Muscle of back (tissue), 11 donors: ENCODE measurements around the gene MTMR3. TPM values are rescaled to one million over a fixed set of nuclear protein-coding genes. Genes with fewer than 3 reads are reported as not detected.
A peak's percentile ranks its signal among the peaks of the same experiment; 100 is the strongest.

ENCODE experiments used
- DNase-seq, 3 donors: peaks; one replicate each; pipeline versions ENCODE4 v3.0.0 to v3.0.0-alpha.2; 2013
- polyA plus RNA-seq, 10 donors: library from polyadenylated mRNA; unstranded; fragments of 120-200 nt; gene quantifications; one replicate each; pipeline ENCODE4 v1.2.1, GENCODE V29; 2013; ENCODE audit not compliant: insufficient read length in 10 of 10

The MTMR3 gene
- polyA plus RNA-seq, 10 donors: 24.5 to 36.4 (median 28.7) TPM

DNA sequence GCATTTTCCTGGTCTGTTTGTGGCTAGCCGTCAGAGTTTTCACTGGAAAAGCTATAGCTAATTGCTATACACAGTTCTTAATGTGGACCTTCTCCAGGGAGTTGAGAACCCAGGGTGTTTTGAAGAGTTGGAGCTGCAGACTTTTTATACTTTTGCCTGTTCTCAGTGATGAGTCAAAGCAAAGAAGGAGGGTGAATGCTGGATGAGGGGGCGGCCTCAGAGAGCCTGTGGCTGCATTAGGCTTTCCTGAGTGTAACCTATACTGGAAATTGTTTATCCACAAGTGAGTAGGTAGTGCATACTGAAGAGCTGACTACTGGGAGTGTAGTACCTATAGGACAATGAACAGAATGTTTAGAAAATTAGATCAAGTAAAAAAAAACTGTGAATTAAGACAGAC is 117.6 kb downstream of the MTMR3 start:
- DNase-seq: no peak

- no peak for DNase-seq
Measured at GRCh38 chr22:30001459-30001858, 118.5 kb downstream of the MTMR3 start.

DNA sequence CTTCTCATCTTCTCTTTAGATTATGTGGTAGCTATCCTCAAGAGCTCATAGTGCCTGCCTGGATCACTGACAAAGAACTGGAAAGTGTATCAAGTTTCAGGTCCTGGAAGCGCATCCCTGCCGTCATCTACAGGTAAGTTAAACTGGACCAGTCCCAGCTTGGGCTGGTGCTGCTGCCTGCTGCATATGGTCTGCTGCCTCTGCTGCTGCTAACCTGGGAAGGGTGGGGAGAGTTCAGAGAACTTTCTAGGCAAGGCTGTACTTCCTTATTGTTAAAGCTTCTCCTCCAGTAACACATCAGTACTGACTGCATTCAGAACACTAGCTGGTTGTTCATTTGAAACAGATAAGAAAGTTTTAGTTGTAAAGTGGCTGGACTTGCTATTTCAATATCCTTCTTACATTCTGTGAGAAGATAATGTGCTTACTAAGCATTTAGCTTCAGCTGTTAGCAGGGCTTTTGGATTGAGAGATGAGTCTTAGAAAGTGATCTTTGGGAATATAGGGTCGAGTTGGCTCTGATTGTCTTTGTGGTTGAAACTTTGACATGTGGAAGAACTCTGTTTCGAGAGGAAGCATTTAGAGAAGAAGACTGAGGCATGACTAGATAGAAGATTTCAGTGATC is 120.0 kb downstream of the MTMR3 start:
- DNase-seq: no peak

GRCh38 chr22:30004101-30004500 is 121.1 kb downstream of the MTMR3 start:
- DNase-seq: no peak

- DNase-seq: peak in 1 of 3 donors; percentile 14
Measured at GRCh38 chr22:30004694-30005093, 121.7 kb downstream of the MTMR3 start.

- peak; percentile 71 to 88 (median 84) for DNase-seq
Measured at GRCh38 chr22:30005213-30005857, 122.4 kb downstream of the MTMR3 start.

GRCh38 chr22:30007361-30007760 is 124.4 kb downstream of the MTMR3 start:
- no peak for DNase-seq

- no peak for DNase-seq
Measured at GRCh38 chr22:30008401-30008800, 125.4 kb downstream of the MTMR3 start.

DNA sequence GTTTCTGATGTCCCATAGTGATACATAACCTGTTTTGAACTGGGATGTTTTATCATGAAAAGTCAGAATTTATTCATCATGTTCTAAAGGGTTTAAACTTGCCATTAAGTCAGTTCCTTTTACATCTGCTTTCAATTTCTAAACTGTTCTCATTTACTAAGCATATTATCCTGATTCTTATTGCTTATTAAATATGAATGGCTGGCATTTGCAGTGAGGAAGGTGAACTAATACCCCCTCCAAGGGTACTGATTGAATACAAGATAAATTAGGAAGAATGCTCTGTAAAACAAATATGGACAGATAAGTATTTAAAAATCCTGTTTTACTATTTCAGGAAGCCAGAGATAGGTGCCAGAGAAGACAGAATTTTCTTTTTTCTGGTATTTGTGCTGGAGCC is 126.5 kb downstream of the MTMR3 start:
- no peak for DNase-seq

- DNase-seq: no peak
Measured at GRCh38 chr22:30010789-30011405, 127.9 kb downstream of the MTMR3 start.

- no peak for DNase-seq
Measured at GRCh38 chr22:30013201-30013600, 130.2 kb downstream of the MTMR3 start.

DNA sequence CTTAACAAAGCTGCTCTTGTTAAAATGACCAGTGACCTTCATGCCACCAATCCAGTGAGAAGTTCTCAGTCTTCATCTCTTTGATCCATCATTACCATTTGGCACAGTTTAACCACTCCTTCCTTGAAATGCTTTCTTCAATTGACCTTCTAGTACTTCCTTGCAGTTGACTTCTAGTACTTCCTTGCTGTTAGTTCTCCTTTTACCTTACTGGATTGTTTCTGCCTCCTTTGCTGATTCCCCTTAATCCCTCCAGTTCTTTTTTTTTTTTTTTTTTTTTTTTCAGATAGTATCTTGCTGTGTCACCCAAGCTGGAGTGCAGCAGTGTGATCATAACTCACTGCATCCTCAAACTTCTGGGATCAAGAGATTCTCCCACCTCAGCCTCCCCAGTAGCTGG is 131.3 kb downstream of the MTMR3 start:
- no peak for DNase-seq

DNA sequence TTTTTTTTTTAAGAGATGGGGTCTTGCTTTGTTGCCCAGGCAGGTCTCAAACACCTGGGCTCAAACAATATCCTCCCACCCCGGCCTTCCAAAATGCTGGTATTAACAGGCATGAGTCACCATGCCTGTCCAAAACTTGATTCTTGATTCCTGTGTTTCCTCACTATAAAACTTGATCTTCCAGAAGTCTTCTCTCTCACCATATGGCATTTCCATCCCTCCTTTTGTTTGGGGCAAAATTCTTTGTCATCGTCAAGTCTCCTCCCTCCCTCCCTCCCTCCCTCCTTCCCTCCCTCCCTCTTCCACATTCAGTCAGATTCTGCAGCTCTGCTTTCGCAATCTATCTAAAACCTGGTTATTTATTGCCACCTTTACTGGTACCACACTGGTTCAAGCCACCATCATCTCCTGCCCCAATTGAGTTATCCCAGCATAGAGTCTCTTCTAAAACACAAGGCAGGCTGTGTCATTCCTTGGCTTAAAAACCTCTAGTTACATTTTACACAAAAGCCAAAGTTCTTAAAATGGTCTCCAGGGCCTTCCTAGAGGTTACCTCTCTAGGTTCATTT is 132.3 kb downstream of the MTMR3 start:
- DNase-seq: no peak

- DNase-seq: no peak
Measured at GRCh38 chr22:30015846-30016245, 132.9 kb downstream of the MTMR3 start.

- DNase-seq: no peak
Measured at GRCh38 chr22:30016596-30016995, 133.6 kb downstream of the MTMR3 start.

GRCh38 chr22:30017375-30018223 is 134.6 kb downstream of the MTMR3 start:
- no peak for DNase-seq

DNA sequence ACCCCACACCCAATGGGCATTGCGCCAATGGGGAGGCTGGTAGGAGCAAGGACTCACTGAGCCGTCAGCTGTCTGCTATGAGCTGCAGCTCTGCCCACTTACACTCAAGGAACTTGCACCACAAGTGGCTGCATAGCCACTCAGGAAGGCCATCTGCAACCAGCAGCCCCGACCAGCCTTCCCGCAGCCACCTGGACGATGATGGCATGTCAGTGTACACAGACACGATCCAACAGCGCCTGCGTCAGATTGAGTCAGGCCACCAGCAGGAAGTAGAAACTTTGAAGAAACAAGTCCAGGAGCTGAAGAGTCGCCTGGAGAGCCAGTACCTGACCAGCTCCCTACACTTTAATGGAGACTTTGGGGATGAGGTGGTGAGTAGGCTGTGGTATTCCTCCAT is 137.5 kb downstream of the MTMR3 start:
- DNase-seq: no peak

DNA sequence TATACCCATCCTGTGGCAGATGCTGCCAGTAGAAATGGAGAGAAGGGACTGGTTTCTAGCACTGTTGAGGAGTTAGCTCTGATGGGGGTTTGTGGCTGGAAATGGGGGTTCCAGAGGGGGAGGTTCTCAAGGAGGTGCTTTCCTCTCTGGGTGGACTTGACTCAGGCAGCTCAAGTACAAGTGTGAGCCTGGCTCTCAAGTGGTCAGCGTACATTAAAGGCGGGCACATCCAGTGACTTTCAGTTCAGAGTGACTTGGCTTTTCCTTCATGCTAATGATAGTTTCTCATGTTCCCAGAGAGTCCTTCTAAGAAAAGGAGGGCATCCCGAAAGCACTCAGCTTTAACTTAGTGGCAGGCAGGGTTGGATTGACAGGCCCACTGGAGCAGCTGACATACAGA is 138.4 kb downstream of the MTMR3 start:
- no peak for DNase-seq

GRCh38 chr22:30021881-30022619 is 139.1 kb downstream of the MTMR3 start:
- DNase-seq: no peak

DNA sequence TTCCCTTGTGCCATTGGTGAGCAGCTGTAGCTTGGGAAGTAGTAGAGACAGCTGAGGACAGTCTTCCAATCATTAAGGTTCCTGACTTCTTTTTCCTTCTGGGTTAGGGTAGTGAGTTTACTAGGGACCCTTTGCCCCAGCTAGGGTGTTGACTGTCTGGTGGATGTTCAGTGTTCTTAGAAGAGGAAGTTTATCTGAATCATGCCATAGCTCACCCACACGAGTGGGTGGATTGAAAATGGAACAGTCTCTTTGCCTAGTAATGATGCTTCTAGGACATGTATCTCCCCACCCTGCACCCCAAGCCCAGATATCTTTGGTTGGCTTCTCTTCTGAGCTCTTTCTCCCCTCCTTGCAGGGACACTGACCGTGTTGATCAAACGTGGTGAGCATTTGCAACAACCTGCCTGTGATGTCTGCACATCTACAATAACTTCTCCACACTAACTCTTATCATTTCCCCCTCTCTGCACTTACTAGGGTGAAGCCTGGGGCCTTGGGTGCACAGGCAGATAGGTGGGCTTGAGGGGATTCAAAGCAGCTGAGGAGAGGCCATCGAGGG is 140.2 kb downstream of the MTMR3 start:
- DNase-seq: no peak

DNA sequence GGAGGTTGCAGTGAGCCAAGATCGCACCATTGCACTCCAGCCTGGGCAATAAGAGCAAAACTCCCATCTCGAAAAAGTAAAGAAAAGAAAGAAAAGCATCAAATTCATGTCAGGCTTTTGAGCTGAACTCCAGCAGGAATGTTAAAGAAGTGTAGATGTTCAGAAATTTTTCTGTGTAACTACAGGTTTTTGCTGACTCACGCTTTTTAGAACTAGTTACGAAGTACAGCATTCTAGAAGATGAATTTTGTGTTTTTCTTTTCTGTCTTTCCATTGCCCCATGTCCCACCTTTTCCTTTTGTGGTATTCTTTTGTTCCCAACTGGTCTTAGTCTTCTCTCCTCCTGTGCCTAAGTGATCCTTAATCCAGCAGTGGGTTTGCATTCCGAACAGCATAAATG is 141.3 kb downstream of the MTMR3 start:
- DNase-seq: no peak
